ENCODE measurements around the gene THOC3. TPM values are rescaled to one million over a fixed set of nuclear protein-coding genes. Genes with fewer than 3 reads are reported as not detected.
"Not testable (repeated sequence)": the region's sequence is repeated elsewhere in the genome, so short reads cannot be mapped to it uniquely, and the experiment has no call there.

Gene THOC3
- total and polyA plus RNA-seq, 2 donors, result 27.5 to 38.0 TPM

DNA sequence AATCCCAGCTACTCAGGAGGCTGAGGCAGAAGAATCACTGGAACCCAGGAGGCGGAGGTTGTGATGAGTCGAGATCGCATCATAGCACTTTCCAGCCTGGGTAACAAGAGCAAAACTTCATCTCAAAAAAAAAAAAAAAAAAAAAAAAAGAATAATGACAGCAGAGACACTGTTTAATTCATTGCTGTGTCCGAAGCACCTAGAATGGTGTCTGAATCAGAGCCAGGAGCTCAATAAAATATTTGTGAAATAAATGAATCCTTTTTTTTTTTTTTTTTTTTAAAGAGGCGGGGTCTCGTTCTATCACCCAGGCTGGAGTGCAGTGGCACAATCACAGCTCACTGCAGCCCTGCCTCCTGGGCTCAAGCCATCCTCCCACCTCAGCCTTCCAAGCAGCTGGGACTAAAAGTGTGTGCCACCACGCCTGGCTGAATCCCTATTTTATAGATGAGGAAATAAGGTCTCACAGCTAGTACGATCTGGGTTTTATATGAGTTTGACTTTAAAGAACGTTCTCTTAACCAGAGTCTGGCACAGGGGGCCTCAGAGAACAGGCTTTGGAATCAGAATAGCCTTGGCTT is 47.8 kb downstream of the THOC3 start:
- no peaks in the 10 kb centered on the region for H3K27me3 ChIP-seq (ENCODE audit: control insufficient read depth in 2 of 2, insufficient read depth in 1 of 2, low read length in 1 of 2)
- no peaks in the 10 kb centered on the region for H3K4me1 ChIP-seq (ENCODE audit: control insufficient read depth in 2 of 2, insufficient read depth in 2 of 2, low read length in 2 of 2)
- no peaks in the 10 kb centered on the region for H3K9me3 ChIP-seq (ENCODE audit: control insufficient read depth in 2 of 2, insufficient read depth in 1 of 2, low read length in 1 of 2)
- 96% methylated on average over 9 of the region's 9 CpGs for WGBS
- H3K27ac ChIP-seq (ENCODE audit: low read depth in 1 of 2, low read length in 1 of 2), result no peak overlapping the region
- H3K36me3 ChIP-seq (ENCODE audit: control insufficient read depth in 2 of 2, insufficient read depth in 2 of 2, low read length in 1 of 2), result no peaks in the 10 kb centered on the region
- no peak overlapping the region for H3K4me3 ChIP-seq (ENCODE audit: low read length in 2 of 2)
- no peak for DNase-seq (ENCODE audit: low read depth in 6 of 9, low spot score in 9 of 9)

DNA sequence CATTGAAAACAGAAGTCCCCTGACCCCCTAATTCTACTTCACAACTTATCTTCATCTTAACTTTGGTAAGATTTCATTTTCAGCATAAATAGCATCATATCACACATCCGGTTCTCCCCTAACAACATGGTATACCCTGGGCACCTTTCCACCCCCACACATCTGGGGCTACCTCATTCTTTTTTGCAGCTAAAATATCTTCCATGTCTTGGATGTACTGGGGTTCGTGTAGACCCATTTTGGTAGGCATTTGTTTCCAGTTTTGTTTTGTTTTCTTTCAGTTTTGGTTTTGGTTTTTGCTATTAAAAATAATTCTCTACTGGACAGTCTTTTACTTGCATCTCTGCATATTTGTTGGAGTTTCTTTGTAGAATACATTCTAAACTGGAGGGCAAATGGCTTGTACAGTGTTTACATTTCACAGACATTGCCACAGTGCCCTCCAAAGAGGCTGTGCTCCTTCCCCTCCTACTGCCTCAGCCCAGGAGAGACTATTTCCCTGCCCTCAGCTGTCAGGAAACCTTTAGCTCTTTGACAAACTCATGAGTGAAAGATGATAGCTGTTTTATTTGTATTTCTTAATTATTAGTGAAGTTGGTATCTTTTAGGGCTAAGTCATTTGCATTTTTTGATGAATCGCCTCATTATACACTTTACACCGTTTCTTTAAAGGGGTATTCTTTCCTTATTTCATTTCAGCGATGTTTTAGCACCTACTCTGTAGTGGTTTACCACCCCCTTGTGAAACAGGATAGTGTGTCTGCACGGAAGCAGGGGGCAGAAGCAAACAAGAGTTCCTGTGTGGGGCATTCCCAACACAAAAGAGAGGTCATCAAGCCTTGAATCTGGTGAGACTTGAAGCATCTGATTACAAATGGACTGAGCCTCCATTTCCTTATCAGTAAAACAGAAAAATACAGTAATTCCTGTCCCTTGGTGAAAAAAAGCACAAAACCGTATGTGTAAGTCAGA is 52.8 kb downstream of the THOC3 start:
- H3K27ac ChIP-seq (ENCODE audit: low read depth in 1 of 2, low read length in 1 of 2); DNase-seq (ENCODE audit: low read depth in 6 of 9, low spot score in 9 of 9); H3K4me1 ChIP-seq (ENCODE audit: control insufficient read depth in 2 of 2, insufficient read depth in 2 of 2, low read length in 2 of 2); H3K36me3 ChIP-seq (ENCODE audit: control insufficient read depth in 2 of 2, insufficient read depth in 2 of 2, low read length in 1 of 2); H3K4me3 ChIP-seq (ENCODE audit: low read length in 2 of 2); H3K27me3 ChIP-seq (ENCODE audit: control insufficient read depth in 2 of 2, insufficient read depth in 1 of 2, low read length in 1 of 2); H3K9me3 ChIP-seq (ENCODE audit: control insufficient read depth in 2 of 2, insufficient read depth in 1 of 2, low read length in 1 of 2): not testable (repeated sequence)
- WGBS, result 71% methylated on average over 5 of the region's 7 CpGs

DNA sequence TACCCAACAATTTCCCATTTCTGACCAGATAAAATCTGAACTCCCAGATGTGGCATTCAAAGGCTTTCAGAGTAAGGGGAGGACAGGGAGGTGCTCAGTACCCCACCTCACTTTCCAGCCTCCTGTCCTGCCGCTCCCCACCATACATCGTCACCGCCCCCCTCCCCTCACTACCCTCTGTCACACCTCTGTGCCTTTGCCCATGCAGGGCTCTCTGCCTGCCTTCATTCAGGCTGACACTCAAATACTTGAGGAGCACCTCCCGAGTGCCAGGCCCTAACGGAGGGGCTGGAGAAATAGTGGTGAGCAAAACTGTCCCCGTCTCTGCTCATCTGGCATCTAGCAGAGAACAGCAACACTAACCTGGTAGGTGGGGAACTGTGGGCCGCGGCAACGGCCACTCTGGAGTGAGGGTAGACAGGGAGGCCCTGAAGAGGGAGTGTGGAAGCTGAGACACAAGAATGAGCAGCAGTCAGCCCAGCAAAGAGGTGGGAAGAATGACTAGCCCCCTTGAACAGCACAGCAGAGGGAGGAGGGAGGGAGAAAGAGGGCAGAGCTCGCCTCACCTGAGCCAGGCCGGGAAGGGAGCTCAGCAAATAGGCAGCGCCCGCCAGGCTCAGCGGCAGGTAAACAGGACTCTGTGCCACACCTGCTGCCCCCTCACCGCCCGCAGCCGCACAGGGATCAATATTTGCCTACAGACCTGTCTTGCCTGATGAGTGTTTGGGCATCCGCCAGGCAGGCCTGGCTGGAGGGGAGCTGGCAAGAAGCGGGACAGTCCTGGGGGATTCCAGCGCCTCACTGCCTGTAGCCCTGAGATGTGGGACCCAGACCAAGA is 54.1 kb downstream of the THOC3 start:
- not testable (repeated sequence) for H3K9me3 ChIP-seq (ENCODE audit: control insufficient read depth in 2 of 2, insufficient read depth in 1 of 2, low read length in 1 of 2); H3K4me3 ChIP-seq (ENCODE audit: low read length in 2 of 2); H3K27ac ChIP-seq (ENCODE audit: low read depth in 1 of 2, low read length in 1 of 2); DNase-seq (ENCODE audit: low read depth in 6 of 9, low spot score in 9 of 9); H3K4me1 ChIP-seq (ENCODE audit: control insufficient read depth in 2 of 2, insufficient read depth in 2 of 2, low read length in 2 of 2); H3K27me3 ChIP-seq (ENCODE audit: control insufficient read depth in 2 of 2, insufficient read depth in 1 of 2, low read length in 1 of 2); H3K36me3 ChIP-seq (ENCODE audit: control insufficient read depth in 2 of 2, insufficient read depth in 2 of 2, low read length in 1 of 2)
- WGBS, result 93% methylated on average over 9 of the region's 20 CpGs

DNA sequence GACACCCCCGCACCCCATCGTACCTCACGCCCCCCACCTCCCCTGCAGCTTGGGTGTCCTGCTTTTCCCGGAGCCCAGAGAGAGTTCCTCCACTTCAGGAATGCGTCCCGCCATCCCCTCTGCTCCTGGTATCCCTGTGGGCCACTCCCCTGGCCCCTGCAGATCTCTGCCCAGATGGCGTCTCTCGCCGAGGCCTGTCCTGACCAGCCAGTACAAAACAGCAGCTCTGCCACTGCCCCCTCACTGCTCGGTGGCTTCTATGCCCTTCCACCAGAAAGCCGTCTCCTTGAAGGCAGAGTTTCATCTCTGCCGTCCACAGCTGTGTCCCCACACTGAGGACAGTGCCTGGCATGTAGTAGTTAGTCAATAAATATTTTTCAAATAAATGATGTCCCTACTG is 58.0 kb downstream of the THOC3 start:
- not testable (repeated sequence) for H3K36me3 ChIP-seq (ENCODE audit: control insufficient read depth in 2 of 2, insufficient read depth in 2 of 2, low read length in 1 of 2); H3K9me3 ChIP-seq (ENCODE audit: control insufficient read depth in 2 of 2, insufficient read depth in 1 of 2, low read length in 1 of 2); H3K4me3 ChIP-seq (ENCODE audit: low read length in 2 of 2); DNase-seq (ENCODE audit: low read depth in 6 of 9, low spot score in 9 of 9); H3K27ac ChIP-seq (ENCODE audit: low read depth in 1 of 2, low read length in 1 of 2); H3K27me3 ChIP-seq (ENCODE audit: control insufficient read depth in 2 of 2, insufficient read depth in 1 of 2, low read length in 1 of 2); H3K4me1 ChIP-seq (ENCODE audit: control insufficient read depth in 2 of 2, insufficient read depth in 2 of 2, low read length in 2 of 2)
- WGBS, result 83% methylated on average over 9 of the region's 12 CpGs

Other genes with a start within 250 kb of the THOC3 start
- gene CPLX2, start 96.7 kb downstream of the THOC3 start, total RNA-seq, result 0.09 TPM
- 0.52 TPM for gene CPLX2, start 96.7 kb downstream of the THOC3 start, polyA plus RNA-seq

All from thymus (tissue), 11 donors.